ENCODE measurements around the gene TMEM214. TPM values are rescaled to one million over a fixed set of nuclear protein-coding genes. Genes with fewer than 3 reads are reported as not detected.
A peak's percentile ranks its signal among the peaks of the same experiment; 100 is the strongest.

The TMEM214 gene
- total RNA-seq, 1 experiment from 2014 or later, result 99.8 TPM

DNA sequence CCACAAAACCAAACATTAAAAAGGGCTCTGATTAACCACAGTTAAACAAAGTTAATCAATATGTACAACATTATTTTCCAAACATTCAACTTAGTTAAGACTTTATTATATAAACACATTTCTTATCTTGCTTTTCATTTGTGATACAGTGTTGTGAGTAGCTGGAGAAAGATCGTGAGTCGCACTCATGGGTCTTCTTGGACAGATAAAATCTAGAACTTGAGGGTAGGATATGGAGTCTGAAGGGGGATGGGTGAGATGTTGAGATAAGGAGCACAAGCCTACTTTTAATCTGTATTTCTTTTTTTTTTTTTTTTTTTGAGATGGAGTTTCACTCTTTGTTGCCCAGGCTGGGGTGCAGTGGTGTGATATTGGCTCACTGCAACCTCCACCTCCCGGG is 22.6 kb upstream of the TMEM214 start:
- peak; percentile 58 for DNase-seq (ENCODE audit: low read depth)

DNA sequence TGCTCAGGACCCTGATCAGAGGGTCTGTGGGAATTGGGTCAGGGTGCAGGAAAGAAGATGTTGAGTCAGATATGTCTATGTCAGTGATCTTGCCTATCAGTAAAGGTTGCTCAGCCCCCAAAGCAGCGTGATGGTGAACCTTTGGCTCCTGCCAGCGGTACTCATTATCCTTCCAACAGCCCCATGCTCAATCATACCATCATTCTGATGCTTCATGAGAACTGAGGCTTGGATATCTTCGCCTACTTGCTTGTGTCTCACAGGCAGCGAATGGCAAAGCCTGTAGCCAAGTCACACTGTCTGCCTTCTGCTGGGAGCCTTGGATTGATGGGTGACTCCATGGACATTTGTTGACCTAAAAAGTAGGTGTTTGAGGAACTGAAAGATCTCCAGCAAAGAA is 19.0 kb upstream of the TMEM214 start:
- DNase-seq (ENCODE audit: low read depth), result no peak

DNA sequence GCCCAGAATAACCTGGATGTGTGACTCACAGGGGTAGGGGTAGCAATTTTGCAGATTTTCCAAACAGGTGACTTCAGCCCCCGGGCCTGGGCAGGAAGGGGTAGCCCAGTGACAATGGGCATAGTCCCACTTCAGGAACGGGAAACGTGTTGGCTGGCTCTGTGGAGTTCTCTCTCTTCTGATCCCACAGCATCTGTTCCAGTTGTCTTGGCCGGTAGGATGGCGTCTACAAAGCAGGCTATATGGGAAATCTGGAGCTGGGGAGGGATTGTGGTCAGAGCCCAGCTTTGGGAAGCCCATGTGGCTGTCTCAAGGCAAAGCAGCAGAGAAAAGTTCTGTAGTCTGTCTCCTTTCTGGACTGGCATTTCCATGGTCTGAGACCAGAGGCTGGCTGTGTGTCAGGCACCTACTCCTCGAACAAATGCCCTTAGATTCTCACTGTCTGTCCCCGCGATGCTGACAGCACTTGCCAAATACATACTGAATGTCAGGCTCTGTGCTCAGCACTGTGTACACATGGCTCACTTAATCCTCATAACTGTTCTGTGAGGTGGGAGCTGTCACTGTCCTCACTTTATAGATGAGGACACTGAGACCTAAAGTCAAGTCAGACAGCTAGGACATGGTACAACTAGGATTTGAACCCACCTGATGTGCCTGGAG is 17.9 kb upstream of the TMEM214 start:
- no peak for DNase-seq (ENCODE audit: low read depth)

DNA sequence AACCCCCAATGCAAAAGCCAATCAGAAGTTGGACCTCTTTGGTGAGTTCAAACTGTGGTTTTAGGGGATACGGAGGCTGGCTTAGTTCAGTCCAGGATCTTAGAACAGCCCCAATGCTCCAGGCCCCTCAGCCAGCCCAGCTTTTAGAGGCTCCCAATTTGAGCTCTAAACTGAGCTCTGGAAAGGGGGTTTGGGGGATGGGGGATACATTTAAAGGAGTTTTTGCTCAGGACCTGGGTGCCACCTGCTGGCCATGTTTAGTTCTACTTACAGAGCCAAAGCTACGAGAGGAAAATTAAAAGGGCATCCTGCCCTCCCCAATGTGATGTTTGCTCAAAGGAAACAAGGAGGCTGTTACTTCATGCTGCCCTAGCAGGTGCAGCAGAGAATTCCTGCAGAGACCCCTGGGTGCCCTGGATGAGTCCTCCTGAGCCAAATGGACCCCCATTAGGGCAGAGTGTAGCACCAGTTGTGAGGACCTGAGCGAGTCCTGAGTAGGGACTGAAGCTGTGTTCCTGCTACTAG is 15.9 kb upstream of the TMEM214 start:
- peak; percentile 71 for DNase-seq (ENCODE audit: low read depth)

DNA sequence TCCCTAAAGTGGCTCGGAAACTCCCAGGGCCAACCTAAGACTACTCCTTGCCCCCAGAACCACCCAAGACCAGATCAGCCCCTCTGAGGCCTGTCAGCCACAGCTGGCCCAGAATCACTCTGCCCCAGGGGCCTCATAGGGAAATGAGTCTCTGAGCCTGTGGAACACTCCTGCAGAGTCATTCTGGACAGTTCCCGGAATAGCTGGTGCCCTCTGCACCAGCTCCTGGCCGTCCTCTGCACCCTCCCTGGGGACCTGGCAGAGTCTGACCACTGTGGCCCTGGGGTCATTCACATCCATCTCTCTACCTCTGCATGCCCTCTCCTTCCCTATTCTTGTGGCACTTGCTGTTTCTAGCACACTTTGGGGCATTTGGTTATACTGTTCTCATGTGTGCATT is 14.6 kb upstream of the TMEM214 start:
- no peak for DNase-seq (ENCODE audit: low read depth)

DNA sequence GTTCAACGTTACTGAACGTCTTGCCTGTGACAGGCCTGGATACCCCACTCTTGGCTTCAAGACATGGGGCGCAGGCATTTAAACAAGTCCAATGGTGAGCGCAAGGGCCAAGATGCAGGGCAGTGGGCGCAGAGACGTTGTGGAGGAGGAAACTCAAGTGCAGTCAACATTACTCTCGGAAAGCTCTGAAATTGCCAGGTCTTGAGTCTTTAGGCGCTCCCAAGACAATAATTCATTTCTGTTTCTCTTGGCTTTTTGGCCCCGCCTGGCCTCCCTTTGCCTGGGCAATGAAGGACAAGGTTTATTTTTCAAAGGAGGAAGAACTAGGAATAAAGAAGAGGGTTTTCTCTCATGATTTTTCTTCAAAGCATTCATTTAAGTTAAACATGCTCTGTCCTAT is 13.3 kb upstream of the TMEM214 start:
- no peak for DNase-seq (ENCODE audit: low read depth)

DNA sequence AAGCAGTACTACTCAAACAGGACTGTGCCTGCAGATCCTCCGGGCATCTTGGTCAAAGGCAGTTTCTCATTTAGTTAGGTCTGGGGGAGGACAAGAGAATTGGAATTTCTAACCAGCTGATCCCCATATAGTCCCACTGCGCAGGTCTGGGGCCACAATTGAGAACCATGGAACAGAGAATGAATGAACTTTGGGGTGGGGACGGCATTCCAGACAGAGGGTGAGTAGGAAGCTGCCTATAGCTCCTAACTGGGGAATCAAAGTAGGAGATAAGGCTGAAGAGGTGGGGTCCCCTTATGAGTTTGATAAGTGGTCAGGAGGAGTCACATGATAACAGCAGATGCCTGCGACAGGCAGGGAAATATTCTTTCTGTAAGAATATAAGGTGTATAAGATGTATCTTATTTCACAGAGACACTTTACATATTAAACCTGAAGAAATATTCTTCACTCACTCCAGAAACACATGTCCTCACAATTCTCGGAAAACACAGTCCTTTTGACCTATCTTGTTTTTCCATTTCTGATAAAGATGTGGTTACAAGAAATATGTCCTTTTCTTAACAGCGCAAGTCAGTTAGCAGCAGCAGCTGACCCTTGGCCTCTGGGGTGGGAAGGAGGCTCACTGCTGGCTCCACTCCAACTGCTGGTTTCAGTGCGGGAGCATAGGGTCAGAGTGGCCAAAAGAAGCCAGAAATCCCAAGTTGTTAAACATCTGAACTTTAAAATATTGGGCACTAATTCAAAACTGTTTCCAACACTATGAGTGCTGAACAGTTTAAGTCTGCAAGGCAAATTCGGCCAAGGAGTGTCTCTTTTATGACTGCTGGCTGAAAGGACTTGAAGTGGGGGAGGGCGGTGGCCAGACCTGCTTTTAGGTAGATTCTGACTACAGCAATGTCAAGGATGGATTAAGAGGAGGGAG is 12.6 kb upstream of the TMEM214 start:
- no peak for DNase-seq (ENCODE audit: low read depth)

DNA sequence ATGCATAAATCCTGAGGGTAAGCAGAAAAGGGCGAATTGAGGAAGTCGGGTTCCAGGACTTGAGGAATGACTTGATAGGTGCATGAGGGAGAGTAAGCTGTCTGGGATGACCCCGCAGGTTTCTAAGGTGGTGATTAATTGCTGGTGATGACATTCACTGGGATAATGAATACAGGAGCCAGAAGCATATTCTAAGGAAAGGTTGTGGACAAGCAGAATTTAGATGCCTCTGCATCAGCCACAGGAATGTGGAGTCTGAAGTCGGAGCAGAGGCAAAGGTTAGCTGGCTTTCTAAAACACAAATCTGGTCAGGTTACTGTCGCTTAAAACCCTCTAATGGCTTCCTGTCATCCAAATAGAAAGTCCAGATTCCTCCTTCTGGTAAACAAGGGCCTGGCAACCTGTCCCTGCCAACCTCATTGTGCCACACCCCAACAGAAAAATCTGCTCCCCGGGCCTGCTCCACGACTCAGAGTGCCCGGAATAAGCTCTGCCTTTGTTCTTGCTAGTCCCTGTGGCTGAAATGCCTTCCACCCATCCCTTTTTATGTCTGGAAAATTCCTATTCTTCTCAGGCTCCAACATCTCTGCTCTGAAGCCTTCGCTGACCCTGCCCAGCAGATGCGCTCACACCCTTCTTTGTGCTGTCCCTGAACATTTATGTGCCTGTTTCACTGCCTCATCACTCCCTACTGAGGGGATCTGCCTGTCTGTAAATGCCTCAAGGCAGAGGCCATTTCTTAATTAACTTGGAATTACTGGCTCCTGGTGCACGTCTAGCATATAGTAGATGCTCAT is 11.3 kb upstream of the TMEM214 start:
- no peak for DNase-seq (ENCODE audit: low read depth)

DNA sequence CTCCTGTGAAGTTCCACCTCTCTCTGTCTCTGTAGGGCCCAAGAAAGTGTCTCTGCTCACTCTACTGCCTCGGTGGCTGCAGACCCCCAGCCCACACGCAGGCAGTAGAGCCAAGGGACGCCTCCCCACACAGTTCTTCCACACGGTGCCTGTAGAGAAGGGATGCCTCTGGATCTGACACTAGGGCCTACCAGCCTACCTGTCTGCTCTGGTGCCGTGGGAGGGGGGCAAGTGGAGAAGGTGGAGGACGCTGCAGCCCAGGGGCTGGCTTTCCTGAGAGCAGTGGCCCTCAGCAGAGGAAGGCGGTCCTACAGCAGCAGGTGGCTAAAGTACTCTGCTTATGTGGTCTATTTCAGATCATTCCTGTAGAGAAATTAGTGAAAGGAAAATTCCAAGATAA is 9.0 kb upstream of the TMEM214 start:
- DNase-seq (ENCODE audit: low read depth), result no peak

DNA sequence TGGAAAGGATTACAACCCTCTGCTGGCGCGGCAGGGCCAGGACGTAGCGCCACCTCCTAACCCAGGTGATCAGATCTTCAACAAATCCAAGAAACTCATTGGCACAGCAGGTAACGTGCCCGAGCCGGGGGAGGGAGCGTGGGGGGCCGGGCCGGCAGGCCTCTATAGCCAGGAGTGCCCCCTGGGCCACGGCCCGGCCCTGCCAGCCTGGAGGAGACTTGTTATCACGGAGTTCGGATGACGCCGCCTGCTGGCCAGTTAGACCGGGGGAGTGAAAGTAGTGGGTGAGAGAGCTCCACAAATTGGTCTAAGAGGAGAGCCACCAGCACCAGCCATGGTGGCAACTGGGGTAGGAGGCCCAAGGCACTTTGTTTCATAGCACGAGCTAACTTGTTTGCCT is 8.6 kb upstream of the TMEM214 start:
- no peak for DNase-seq (ENCODE audit: low read depth)

DNA sequence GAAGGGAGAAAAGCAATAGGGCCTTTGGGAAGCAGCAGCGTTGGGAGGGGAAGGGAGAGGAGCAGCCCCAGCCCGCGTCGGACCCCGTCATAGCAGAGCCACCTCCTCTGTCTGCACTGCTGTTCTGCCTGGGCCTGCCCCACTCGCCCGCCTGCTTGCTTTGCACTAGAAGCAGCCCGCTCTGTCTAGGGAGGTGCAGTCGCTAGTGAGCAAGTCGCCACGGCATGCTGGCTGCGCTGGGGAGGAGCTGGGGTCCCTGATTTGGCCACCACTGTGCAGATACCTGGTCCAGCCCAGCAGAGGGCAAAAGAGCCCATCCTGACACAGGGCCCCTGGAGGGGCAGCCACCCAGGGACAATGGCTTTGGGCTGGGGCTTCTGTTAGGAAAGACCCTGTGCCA is 8.0 kb upstream of the TMEM214 start:
- DNase-seq (ENCODE audit: low read depth), result no peak

DNA sequence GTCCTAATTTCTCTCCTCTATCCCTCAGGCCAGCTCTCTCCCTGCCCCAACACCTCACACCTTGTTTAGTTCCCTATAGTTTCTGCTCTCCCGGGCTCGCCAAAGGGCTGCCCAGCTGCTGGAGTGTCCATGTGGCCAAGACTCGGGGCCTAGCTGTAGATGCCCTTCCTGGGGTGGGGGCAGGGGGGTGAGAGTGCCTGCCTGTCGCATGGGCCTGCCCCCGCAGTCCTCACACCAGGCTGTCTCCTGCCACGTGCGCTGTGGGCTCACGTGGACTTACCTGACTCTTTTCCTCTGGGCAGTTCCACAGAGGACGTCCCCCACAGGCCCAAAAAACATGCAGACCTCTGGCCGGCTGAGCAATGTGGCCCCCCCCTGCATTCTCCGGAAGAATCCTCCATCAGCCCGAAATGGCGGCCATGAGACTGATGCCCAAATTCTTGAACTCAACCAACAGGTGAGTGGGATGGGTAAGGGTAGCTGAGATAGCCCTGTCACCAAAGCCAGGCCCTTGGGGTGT is 7.4 kb upstream of the TMEM214 start:
- no peak for DNase-seq (ENCODE audit: low read depth)

DNA sequence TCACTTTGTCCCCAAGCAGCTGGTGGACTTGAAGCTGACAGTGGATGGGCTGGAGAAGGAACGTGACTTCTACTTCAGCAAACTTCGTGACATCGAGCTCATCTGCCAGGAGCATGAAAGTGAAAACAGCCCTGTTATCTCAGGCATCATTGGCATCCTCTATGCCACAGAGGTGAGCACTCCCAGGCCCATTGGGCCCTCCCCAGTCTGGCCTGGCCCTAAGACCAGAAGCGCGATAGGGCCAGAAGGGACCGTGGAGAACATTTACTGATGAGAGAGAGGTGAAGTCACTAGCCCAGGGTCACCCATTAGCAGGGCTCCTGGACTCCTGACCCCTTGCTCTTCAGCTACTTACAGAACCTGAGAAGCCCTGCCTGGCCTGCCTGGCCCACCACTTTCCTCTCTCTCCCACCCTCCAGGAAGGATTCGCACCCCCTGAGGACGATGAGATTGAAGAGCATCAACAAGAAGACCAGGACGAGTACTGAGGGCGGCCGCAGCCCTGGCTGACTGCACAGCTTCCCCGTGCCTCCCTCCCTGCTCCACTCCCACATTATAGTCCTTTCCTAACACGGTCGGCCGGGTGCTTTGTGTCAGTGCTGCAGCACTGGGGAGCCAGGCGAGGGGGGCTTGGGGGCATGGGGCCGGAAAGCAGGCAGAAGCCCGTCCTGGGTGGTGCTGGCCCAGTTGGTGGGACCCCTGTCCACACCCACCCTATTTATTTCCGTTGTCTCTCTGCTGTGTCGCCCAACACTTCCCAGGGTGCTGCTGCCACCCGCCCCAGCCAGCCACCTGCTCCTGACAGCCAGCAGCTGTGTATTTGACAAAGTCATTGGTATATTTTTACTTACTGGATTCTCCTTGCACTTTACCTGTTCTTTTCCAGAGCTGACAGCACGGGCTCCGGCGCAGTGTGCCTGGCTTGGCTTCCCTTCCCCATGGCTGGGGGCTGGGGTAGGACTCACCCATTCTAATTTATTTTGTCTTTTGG is 6.6 kb upstream of the TMEM214 start:
- no peak for DNase-seq (ENCODE audit: low read depth)

DNA sequence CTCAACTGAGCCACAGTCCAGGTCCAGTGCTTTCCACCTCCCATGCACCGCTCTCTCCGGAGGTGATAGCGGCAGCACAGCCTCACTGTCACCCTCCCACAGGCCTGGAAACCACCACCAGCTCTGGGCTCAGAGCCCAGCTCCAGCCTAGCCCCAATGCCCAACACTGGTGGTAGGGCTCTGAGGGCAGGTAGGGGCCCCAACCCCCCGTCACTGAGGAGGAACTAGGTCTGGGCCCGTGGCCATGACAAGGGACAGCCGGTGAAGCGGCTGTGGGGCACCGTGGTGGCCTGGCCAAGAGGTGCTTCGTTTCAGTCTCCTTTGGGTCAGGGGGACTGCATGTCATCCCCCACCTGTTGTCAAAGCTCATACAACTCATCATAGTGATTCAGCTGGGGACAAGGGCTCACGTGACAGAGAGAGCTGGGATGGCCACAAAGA is 5.5 kb upstream of the TMEM214 start:
- DNase-seq (ENCODE audit: low read depth), result no peak

DNA sequence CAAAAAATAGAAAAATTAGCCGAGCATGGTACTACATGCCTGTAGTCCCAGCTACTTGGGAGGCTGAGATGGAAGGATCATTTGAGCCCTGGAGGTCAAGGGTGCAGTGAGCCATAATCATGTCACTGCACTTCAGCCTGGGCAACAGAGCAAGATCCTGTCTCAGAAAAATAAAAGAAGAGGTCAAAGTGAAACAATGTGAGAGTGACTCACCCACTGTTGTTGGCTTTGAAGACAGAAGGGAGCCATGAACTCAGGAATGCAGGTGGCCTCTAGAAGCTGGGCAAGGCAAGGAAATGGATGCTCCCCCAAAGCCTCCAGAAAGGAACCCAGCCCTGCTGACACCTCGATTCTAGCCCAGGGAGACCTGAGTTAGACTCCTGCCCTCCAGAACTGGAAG is 3.7 kb upstream of the TMEM214 start:
- no peak for DNase-seq (ENCODE audit: low read depth)

DNA sequence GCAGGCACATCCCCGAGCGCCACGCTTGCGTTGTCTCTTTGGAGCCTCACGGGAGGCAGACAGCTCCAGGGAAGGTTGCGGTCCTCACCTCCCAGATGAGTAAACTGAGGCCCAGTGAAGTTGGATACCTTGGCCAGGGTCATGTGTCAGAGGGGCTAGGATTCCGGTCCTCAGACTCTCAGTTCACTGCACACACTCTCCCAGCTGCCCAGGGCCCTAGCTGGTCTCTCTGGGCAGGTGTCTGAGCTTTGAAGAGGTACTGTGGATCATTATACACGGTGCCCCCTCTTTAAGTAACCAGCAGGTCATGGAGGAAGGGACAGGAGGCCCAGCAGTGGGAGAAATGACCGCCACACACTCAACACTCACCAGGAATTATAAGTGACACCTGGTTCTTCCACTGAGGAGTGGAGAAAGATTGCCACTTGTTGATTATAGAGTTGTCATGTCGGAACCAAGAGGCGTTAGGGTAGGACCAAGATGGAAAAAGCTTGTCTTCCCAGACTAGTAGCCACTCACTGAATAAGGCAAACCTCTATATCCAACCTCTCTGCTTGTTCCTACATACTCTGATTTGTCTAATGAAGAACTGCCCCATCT is 588 bp downstream of the TMEM214 start:
- no peak for DNase-seq (ENCODE audit: low read depth)

DNA sequence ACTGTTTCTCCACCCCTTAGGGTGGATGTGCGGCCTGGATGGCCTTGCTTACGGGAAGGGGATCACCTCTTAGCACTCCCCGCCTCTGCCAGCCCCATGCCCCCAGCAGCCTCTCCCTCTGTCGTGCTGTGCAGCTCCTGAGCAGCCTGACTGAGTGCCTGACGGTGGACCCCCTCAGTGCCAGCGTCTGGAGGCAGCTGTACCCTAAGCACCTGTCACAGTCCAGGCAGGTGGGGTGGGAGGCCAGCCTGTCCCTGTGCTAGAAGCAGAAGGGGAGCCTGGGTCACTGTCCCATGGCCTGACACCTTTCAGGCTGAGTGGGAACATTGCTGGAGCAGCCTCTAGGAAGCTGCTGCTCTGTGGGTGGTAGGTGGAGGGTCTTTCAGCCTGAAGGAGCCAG is 5.2 kb downstream of the TMEM214 start:
- no peak for DNase-seq (ENCODE audit: low read depth)

DNA sequence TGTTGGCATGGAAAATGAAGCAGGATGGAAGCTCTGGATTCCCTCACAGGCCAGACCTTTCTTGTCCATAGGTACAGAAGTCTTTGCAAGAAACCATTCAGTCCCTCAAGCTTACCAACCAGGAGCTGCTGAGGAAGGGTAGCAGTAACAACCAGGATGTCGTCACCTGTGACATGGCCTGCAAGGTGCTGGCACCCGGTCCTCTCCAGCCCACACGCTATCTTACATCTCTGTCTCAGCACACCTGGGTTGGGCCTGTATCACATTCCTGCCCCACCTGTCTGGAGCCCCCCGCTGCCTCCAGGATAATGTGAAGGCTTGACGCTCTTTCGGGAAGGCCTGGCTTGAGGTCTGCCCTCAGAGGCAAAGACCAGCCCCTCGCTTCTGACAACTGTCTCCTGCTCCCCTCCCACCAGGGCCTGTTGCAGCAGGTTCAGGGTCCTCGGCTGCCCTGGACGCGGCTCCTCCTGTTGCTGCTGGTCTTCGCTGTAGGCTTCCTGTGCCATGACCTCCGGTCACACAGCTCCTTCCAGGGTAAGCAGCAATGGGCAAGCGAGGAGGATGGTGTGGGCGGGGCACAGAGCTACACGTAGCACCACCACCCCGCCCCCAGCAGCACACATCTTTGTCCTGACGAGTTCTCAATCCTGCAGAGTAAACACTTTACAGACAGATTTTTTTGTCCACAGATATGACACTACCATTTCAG is 6.0 kb downstream of the TMEM214 start:
- no peak for DNase-seq (ENCODE audit: low read depth)

DNA sequence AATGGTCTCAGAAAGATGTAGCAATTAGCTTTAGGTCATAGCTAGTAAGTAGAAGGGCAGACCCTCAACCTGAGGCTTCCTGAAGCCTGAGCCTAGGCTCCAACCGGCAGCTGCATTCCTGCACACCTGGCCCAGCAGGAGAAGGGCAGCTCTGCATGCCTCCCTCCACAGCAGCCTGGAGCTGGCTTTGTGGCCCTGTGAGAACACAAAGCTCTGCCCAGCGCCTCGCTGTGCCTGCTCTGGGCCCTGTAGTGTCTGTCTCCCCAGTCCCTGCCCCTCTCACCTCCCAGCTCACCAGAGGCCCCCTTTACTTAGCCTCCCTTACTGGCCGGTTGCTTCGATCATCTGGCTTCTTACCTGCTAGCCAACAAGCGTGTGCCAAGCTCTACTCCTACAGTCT is 6.7 kb downstream of the TMEM214 start:
- no peak for DNase-seq (ENCODE audit: low read depth)

DNA sequence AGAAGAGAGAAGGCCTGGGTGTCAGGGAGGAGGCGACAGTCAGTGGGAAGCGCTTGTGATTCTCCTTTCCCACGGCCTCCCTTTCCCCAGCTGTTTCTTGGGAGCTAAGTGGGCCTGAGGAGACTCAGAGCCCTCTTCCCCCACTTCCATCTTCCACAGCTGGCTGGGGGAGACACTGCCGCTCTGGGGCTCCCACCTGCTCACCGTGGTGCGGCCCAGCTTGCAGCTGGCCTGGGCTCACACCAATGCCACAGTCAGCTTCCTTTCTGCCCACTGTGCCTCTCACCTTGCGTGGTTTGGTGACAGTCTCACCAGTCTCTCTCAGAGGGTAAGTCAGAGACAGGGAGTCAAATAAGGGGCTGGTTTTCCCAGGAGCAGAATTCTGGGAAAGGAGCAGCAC is 7.1 kb downstream of the TMEM214 start:
- DNase-seq (ENCODE audit: low read depth), result no peak

All from RPMI7951 (cell line).